MCF 10A (cell line): ENCODE measurements around the gene RAX. TPM values are rescaled to one million over a fixed set of nuclear protein-coding genes. Genes with fewer than 3 reads are reported as not detected.

ENCODE experiments used
- BruUV-seq: library from RNA; stranded (reverse); fragments of 400-500 nt; replicated peaks from 2 replicates; lab custom pipeline; 2021; lab: Mats Ljungman, UMichigan
- CTCF ChIA-PET: fragments of 300-600 bp; sonication (Branson Sonifier 250); formaldehyde crosslinking; extraction: SDS; loops from one replicate; lab custom pipeline; 2021; ENCODE audit warnings: antibody characterized with exemption, inconsistent platforms; lab: Yijun Ruan, JAX
- POLR2A ChIA-PET: fragments of 300-600, 350-650 bp; sonication (Branson Sonifier 250); formaldehyde crosslinking; extraction: SDS; loops from one replicate; lab custom pipeline; 2020; ENCODE audit warnings: antibody characterized with exemption, inconsistent platforms; lab: Yijun Ruan, JAX
- DNase-seq: peaks from one replicate; pipeline ENCODE4 v3.0.0-alpha.2; 2018; ENCODE audit not compliant: unreplicated experiment
- H3K27ac Mint-ChIP-seq: one replicate; pipeline ENCODE4 v1.8.0; 2022; ENCODE audit warnings: mild to moderate bottlenecking, low read depth, mixed read lengths; ENCODE audit not compliant: unreplicated experiment
- H3K27me3 Mint-ChIP-seq: one replicate; pipeline ENCODE4 v1.8.0; 2022; ENCODE audit warnings: mixed read lengths; ENCODE audit not compliant: insufficient read depth, unreplicated experiment
- H3K36me3 Mint-ChIP-seq: one replicate; pipeline ENCODE4 v1.8.0; 2022; ENCODE audit warnings: mild to moderate bottlenecking, moderate library complexity, mixed read lengths; ENCODE audit not compliant: insufficient read depth, unreplicated experiment
- H3K4me1 Mint-ChIP-seq: one replicate; pipeline ENCODE4 v1.8.0; 2022; ENCODE audit warnings: mixed read lengths; ENCODE audit not compliant: insufficient read depth, unreplicated experiment
- H3K4me3 Mint-ChIP-seq: one replicate; pipeline ENCODE4 v1.8.0; 2022; ENCODE audit warnings: mild to moderate bottlenecking, moderate library complexity, mixed read lengths; ENCODE audit not compliant: unreplicated experiment
- H3K9me3 Mint-ChIP-seq: one replicate; pipeline ENCODE4 v1.8.0; 2022; ENCODE audit warnings: mixed read lengths; ENCODE audit not compliant: unreplicated experiment
- CTCF ChIP-seq: fragments of 200-600 bp; IDR thresholded peaks from one replicate; pipeline ENCODE4 v1.8.0; 2022; ENCODE audit warnings: antibody characterized with exemption, mild to moderate bottlenecking; ENCODE audit not compliant: unreplicated experiment
- intact Hi-C: fragments of 100-400 bp; cut with micrococcal nuclease; formaldehyde crosslinking; loops from 2 replicates; pipeline ENCODE4 v1.14.1; 2022
- total RNA-seq: library from RNA; stranded (reverse); gene quantifications from 2 replicates; pipeline ENCODE4 v1.2.3, GENCODE V29; 2022

RAX gene
- total RNA-seq, 1 experiment from 2014 or later = not detected

GRCh38 chr18:59272221-59272888, 899 bp downstream of the RAX start:
- ChIA-PET POLR2A (interaction anchor here (1.0 kb wide), 1 partner anchor 87 kb away, joined by 3 read pairs; no protein-coding TSS in a partner anchor), CTCF (interaction anchor here (0.6 to 1.9 kb wide), 4 partner anchors 9 to 130 kb away, joined by 3 to 5 read pairs (median 4); no protein-coding TSS in a partner anchor)
- no peaks in the 10 kb centered on the region for H3K9me3 Mint-ChIP-seq
- no peak for TF ChIP-seq CTCF
- H3K4me1 Mint-ChIP-seq = no peaks in the 10 kb centered on the region
- BruUV-seq = no TSS peak
- H3K36me3 Mint-ChIP-seq = no peaks in the 10 kb centered on the region
- no peak overlapping the region for H3K27ac Mint-ChIP-seq
- intact Hi-C loops = no loop called here
- H3K4me3 Mint-ChIP-seq = no peak overlapping the region
- H3K27me3 Mint-ChIP-seq = peaks cover 59% of the 10 kb centered on the region
- DNase-seq = no peak

GRCh38 chr18:59271606-59272220, 1.5 kb downstream of the RAX start:
- no peaks in the 10 kb centered on the region for H3K9me3 Mint-ChIP-seq
- no peak for TF ChIP-seq CTCF
- H3K36me3 Mint-ChIP-seq = no peaks in the 10 kb centered on the region
- H3K4me3 Mint-ChIP-seq = no peak overlapping the region
- no peak overlapping the region for H3K27ac Mint-ChIP-seq
- ChIA-PET CTCF (interaction anchor here (0.6 to 1.9 kb wide), 3 partner anchors 21 to 503 kb away, joined by 3 to 5 read pairs (median 3); no protein-coding TSS in a partner anchor), POLR2A (no interaction called here)
- H3K27me3 Mint-ChIP-seq = peaks cover 65% of the 10 kb centered on the region
- H3K4me1 Mint-ChIP-seq = no peaks in the 10 kb centered on the region
- BruUV-seq = no TSS peak
- intact Hi-C loops = no loop called here
- no peak for DNase-seq

- TF ChIP-seq CTCF = no peak
- no peaks in the 10 kb centered on the region for H3K36me3 Mint-ChIP-seq
- intact Hi-C loops = no loop called here
- peaks cover 74% of the 10 kb centered on the region for H3K27me3 Mint-ChIP-seq
- CTCF ChIA-PET = interaction anchor here (1.1 to 1.9 kb wide), 2 partner anchors 20 to 38 kb away, joined by 3 to 5 read pairs; no protein-coding TSS in a partner anchor
- H3K4me3 Mint-ChIP-seq = no peak overlapping the region
- POLR2A ChIA-PET = no interaction called here
- H3K9me3 Mint-ChIP-seq = no peaks in the 10 kb centered on the region
- H3K4me1 Mint-ChIP-seq = no peaks in the 10 kb centered on the region
- BruUV-seq = no TSS peak
- no peak for DNase-seq
- H3K27ac Mint-ChIP-seq = no peak overlapping the region
Observed at GRCh38 chr18:59270689-59271257, 2.5 kb downstream of the RAX start.

- no peaks in the 10 kb centered on the region for H3K9me3 Mint-ChIP-seq
- no peak for DNase-seq
- CTCF ChIA-PET = interaction anchor here (0.6 to 1.2 kb wide), 4 partner anchors 40 to 132 kb away, joined by 3 to 4 read pairs (median 3); no protein-coding TSS in a partner anchor
- intact Hi-C loops = no loop called here
- POLR2A ChIA-PET = no interaction called here
- no peak overlapping the region for H3K27ac Mint-ChIP-seq
- BruUV-seq = no TSS peak
- no peak for TF ChIP-seq CTCF
- H3K27me3 Mint-ChIP-seq = peaks cover 79% of the 10 kb centered on the region
- H3K36me3 Mint-ChIP-seq = no peaks in the 10 kb centered on the region
- H3K4me1 Mint-ChIP-seq = no peaks in the 10 kb centered on the region
- H3K4me3 Mint-ChIP-seq = no peak overlapping the region
Observed at GRCh38 chr18:59269563-59270119, 3.6 kb downstream of the RAX start.
